Caco-2 (cell line): ENCODE measurements around the gene UMAD1. TPM values are rescaled to one million over a fixed set of nuclear protein-coding genes. Genes with fewer than 3 reads are reported as not detected.

Source experiments
- BruUV-seq: library from RNA; stranded (reverse); fragments of 400-500 nt; replicated peaks from 2 replicates; lab custom pipeline; 2021; lab: Mats Ljungman, UMichigan
- CTCF ChIA-PET: fragments of 300-600 bp; sonication (Branson Sonifier 250); formaldehyde crosslinking; loops from one replicate; lab custom pipeline; 2022; ENCODE audit warnings: antibody characterized with exemption; lab: Charles Lee
- POLR2A ChIA-PET: fragments of 300-600 bp; sonication (Branson Sonifier 250); formaldehyde crosslinking; loops from one replicate; lab custom pipeline; 2022; ENCODE audit warnings: antibody characterized with exemption; lab: Charles Lee
- DNase-seq, 2 experiments: peaks; one replicate each; pipeline versions ENCODE4 v3.0.0 to v3.0.0-alpha.2; 2020 to 2022
- H3K27me3 ChIP-seq: replicated peaks from 2 replicates; pipeline ENCODE4 v1.6.0; 2011; ENCODE audit warnings: low read length; ENCODE audit not compliant: control insufficient read depth, insufficient read depth
- H3K36me3 ChIP-seq: 2 replicates; pipeline ENCODE4 v1.5.1; 2011; ENCODE audit warnings: low read length; ENCODE audit not compliant: control insufficient read depth, insufficient read depth
- H3K4me1 ChIP-seq: fragments of 250-450 bp; sonication (Bioruptor Pico); 2 replicates; pipeline ENCODE4 v1.5.1; 2020; ENCODE audit warnings: mild to moderate bottlenecking
- H3K4me3 ChIP-seq: 2 replicates; pipeline ENCODE4 v1.5.1; 2011; ENCODE audit warnings: low read depth, mild to moderate bottlenecking, control low read depth, low read length
- H3K9me3 ChIP-seq: fragments of 250-450 bp; sonication (Bioruptor Pico); 2 replicates; pipeline ENCODE4 v1.5.1; 2020; ENCODE audit warnings: mild to moderate bottlenecking, moderate library complexity
- H3K27ac Mint-ChIP-seq: one replicate; pipeline ENCODE4 v1.8.0; 2022; ENCODE audit warnings: mixed read lengths; ENCODE audit not compliant: unreplicated experiment
- H3K27me3 Mint-ChIP-seq: one replicate; pipeline ENCODE4 v1.8.0; 2022; ENCODE audit warnings: mixed read lengths; ENCODE audit not compliant: insufficient read depth, unreplicated experiment
- H3K36me3 Mint-ChIP-seq: one replicate; pipeline ENCODE4 v1.8.0; 2022; ENCODE audit warnings: mild to moderate bottlenecking, mixed read lengths; ENCODE audit not compliant: insufficient read depth, unreplicated experiment
- H3K4me1 Mint-ChIP-seq: one replicate; pipeline ENCODE4 v1.8.0; 2022; ENCODE audit warnings: low read depth, mixed read lengths; ENCODE audit not compliant: unreplicated experiment
- H3K4me3 Mint-ChIP-seq: one replicate; pipeline ENCODE4 v1.8.0; 2022; ENCODE audit warnings: mild to moderate bottlenecking, moderate library complexity, mixed read lengths; ENCODE audit not compliant: unreplicated experiment
- H3K9me3 Mint-ChIP-seq: one replicate; pipeline ENCODE4 v1.8.0; 2022; ENCODE audit warnings: mixed read lengths; ENCODE audit not compliant: unreplicated experiment
- intact Hi-C: fragments of 100-400 bp; cut with micrococcal nuclease; formaldehyde crosslinking; loops from one replicate; pipeline ENCODE4 v1.10.0; 2022; ENCODE audit not compliant: unreplicated experiment
- total RNA-seq: library from RNA; stranded (reverse); gene quantifications from 2 replicates; pipeline ENCODE4 v1.2.3, GENCODE V29; 2022
- TF ChIP-seq, protein P1 (sequence below), 2 experiments: fragments of 200-600 bp in 1 of 2; IDR thresholded peaks; 1 replicate in 1 of 2; 2 replicates in 1 of 2; pipeline versions ENCODE4 v1.5.1 to v1.8.0; 2011 to 2022; ENCODE audit warnings: antibody characterized with exemption in 1 of 2, control low read depth in 1 of 2, inconsistent platforms in 1 of 2, low read depth in 1 of 2, low read length in 1 of 2, mild to moderate bottlenecking in 1 of 2, moderate library complexity in 1 of 2; ENCODE audit not compliant: insufficient read depth in 1 of 2, severe bottlenecking in 1 of 2, unreplicated experiment in 1 of 2

UMAD1 gene
- total RNA-seq, 1 experiment from 2014 or later = 20.0 TPM

DNA sequence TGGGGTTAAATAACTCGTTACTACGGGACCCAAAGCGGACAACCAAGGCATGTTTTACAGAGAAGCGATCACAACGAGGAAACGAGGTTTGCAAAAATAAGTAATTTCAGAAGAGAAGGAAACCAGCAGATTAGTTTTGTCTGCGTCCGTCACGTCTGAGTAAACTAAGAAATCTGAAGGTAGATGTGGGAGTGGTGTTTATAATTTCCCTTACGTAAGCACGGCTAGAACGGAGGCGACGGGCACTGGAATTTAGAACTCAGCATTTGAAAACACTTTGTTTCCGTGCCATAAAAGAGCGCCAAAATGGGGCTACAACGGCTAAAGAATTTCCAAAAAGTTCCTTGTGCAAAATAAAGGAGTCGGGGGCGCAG lies 718 bp upstream of the UMAD1 start:
- POLR2A ChIA-PET = interaction anchor here (0.6 kb wide), 1 partner anchor 1771 kb away, joined by 3 read pairs; no protein-coding TSS in a partner anchor
- Histone ChIP-seq H3K4me3 (peak overlapping the region; percentile 83), H3K27me3 (no peaks in the 10 kb centered on the region), H3K9me3 (no peaks in the 10 kb centered on the region), H3K36me3 (no peaks in the 10 kb centered on the region), H3K4me1 (peaks cover 15% of the 10 kb centered on the region)
- TF ChIP-seq, protein P1, sequence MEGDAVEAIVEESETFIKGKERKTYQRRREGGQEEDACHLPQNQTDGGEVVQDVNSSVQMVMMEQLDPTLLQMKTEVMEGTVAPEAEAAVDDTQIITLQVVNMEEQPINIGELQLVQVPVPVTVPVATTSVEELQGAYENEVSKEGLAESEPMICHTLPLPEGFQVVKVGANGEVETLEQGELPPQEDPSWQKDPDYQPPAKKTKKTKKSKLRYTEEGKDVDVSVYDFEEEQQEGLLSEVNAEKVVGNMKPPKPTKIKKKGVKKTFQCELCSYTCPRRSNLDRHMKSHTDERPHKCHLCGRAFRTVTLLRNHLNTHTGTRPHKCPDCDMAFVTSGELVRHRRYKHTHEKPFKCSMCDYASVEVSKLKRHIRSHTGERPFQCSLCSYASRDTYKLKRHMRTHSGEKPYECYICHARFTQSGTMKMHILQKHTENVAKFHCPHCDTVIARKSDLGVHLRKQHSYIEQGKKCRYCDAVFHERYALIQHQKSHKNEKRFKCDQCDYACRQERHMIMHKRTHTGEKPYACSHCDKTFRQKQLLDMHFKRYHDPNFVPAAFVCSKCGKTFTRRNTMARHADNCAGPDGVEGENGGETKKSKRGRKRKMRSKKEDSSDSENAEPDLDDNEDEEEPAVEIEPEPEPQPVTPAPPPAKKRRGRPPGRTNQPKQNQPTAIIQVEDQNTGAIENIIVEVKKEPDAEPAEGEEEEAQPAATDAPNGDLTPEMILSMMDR (IDR thresholded peaks at IDR 0.05; ENCODE audit: insufficient read depth in 1 of 2, low read depth in 1 of 2, low read length in 1 of 2, severe bottlenecking in 1 of 2, unreplicated experiment in 1 of 2) = no peak
- CTCF ChIA-PET = interaction anchor here (0.6 to 1.5 kb wide), 3 partner anchors 125 to 656 kb away, joined by 3 to 4 read pairs (median 4); partner anchors contain the start of gene C1GALT1
- Mint-ChIP-seq H3K4me1 (peaks cover 24% of the 10 kb centered on the region), H3K4me3 (peak overlapping the region; percentile 88), H3K9me3 (no peaks in the 10 kb centered on the region), H3K27me3 (no peaks in the 10 kb centered on the region), H3K27ac (peak overlapping the region; percentile 97), H3K36me3 (peaks cover 17% of the 10 kb centered on the region)
- BruUV-seq = no TSS peak
- DNase-seq = no peak
- intact Hi-C loops = loop anchor here (1.0 to 2.0 kb wide), 4 partner anchors 74 to 657 kb away; partner anchors contain the start of genes GLCCI1 and MIOS

DNA sequence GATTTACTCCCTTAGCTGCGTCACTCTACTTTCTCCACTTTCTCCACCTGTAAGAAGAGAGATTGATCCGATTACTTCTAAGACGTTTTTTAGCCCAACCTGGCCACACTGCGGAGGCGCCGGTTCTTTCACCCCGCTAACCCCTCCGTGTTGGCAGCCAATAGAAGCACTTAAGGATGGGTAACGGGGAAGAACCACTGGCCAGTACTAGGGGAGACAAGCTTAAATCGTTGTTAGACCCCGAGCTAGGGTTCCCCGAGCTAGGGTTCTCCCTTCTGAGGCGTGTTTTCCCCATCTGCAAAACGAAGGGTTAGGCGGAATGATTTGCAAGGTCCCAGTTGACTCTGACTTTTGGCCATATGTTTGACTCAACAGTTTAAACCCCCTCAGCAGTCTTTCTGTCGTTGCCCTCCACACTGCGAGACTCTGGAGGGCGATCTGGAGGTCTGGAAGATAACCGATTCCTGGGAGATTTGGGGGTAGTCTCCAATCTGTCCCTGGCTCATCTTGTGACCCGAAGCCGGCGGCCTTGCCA lies 644 bp downstream of the UMAD1 start:
- TF ChIP-seq, protein P1 (IDR thresholded peaks at IDR 0.05; ENCODE audit: insufficient read depth in 1 of 2, low read depth in 1 of 2, low read length in 1 of 2, severe bottlenecking in 1 of 2, unreplicated experiment in 1 of 2) = no peak
- H3K36me3 ChIP-seq = no peaks in the 10 kb centered on the region
- peak overlapping the region; percentile 98 for H3K4me3 ChIP-seq
- Mint-ChIP-seq H3K27me3 (no peaks in the 10 kb centered on the region), H3K4me1 (peaks cover 24% of the 10 kb centered on the region), H3K9me3 (no peaks in the 10 kb centered on the region), H3K27ac (peak overlapping the region; percentile 97), H3K36me3 (peaks cover 17% of the 10 kb centered on the region), H3K4me3 (peak overlapping the region; percentile 88)
- CTCF ChIA-PET = interaction anchor here (0.8 to 1.5 kb wide), 3 partner anchors 11 to 655 kb away, joined by 3 to 4 read pairs (median 3); no protein-coding TSS in a partner anchor
- H3K4me1 ChIP-seq = peaks cover 15% of the 10 kb centered on the region
- TSS peak; percentile 63 for BruUV-seq
- intact Hi-C loops = loop anchor here (2.0 kb wide), 1 partner anchor 656 kb away; no protein-coding TSS in a partner anchor
- POLR2A ChIA-PET = interaction anchor here (0.5 to 1.1 kb wide), 3 partner anchors 73 to 656 kb away, joined by 3 to 4 read pairs (median 3); no protein-coding TSS in a partner anchor
- H3K9me3 ChIP-seq = no peaks in the 10 kb centered on the region
- DNase-seq = peak in 1 of 2 experiments; percentile 19
- H3K27me3 ChIP-seq = no peaks in the 10 kb centered on the region

DNA sequence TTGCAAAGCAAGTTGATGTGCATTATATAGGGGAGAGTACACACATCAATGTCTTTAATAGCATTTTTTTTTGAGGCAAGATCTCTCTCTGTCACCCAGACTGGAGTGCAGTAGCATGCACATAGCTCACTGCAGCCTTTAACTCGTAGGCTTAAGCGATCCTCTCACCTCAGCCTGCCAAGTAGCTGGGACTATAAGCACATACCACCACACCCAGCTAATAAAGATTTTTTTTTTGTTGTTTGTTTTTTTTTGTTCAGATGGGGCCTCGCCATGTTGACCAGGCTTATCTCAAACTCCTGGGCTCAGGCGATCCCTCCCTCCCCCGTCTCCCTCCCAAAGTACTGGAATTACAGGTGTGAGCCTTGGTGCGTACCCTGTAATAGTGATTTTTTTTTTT lies 1.5 kb downstream of the UMAD1 start:
- TF ChIP-seq, protein P1 (IDR thresholded peaks at IDR 0.05; ENCODE audit: insufficient read depth in 1 of 2, low read depth in 1 of 2, low read length in 1 of 2, severe bottlenecking in 1 of 2, unreplicated experiment in 1 of 2) = no peak
- ChIA-PET CTCF (interaction anchor here (0.7 to 1.0 kb wide), 3 partner anchors 10 to 271 kb away, joined by 3 to 4 read pairs (median 3); no protein-coding TSS in a partner anchor), POLR2A (interaction anchor here (0.6 to 0.7 kb wide), 2 partner anchors 65 to 100 kb away, joined by 3 read pairs; no protein-coding TSS in a partner anchor)
- Histone ChIP-seq H3K36me3 (no peaks in the 10 kb centered on the region), H3K4me1 (peaks cover 15% of the 10 kb centered on the region), H3K4me3 (peak overlapping the region; percentile 98), H3K27me3 (no peaks in the 10 kb centered on the region), H3K9me3 (no peaks in the 10 kb centered on the region)
- DNase-seq = peak; percentile 80 to 81
- intact Hi-C loops = loop anchor here (1.0 kb wide), 1 partner anchor 218 kb away; no protein-coding TSS in a partner anchor
- H3K4me3 Mint-ChIP-seq = peak overlapping the region; percentile 88
- peaks cover 17% of the 10 kb centered on the region for H3K36me3 Mint-ChIP-seq
- H3K27ac Mint-ChIP-seq = peak overlapping the region; percentile 97
- no peaks in the 10 kb centered on the region for H3K9me3 Mint-ChIP-seq
- H3K4me1 Mint-ChIP-seq = peaks cover 24% of the 10 kb centered on the region
- no TSS peak for BruUV-seq
- no peaks in the 10 kb centered on the region for H3K27me3 Mint-ChIP-seq
